GM13977 (cell line): ENCODE data around the gene ADAMTS17.

Experiments
- DNase-seq: peaks from one replicate; pipeline ENCODE4 v3.0.0; 2012; ENCODE audit warnings: low spot score
- CTCF ChIP-seq: IDR thresholded peaks from 2 replicates; pipeline ENCODE4 v1.5.1; 2012; ENCODE audit warnings: mild to moderate bottlenecking, control low read depth; ENCODE audit not compliant: insufficient read depth; ENCODE audit errors: extremely low read depth, missing control alignments
- in situ Hi-C: fragments of 300-500 bp; cut with MboI; formaldehyde crosslinking; loops from one replicate; pipeline ENCODE4 v1.12.0; 2022; ENCODE audit warnings: low sequenced_read_pairs, low pct_unique_long_range_greater_than_20kb, mixed read lengths, inconsistent platforms; ENCODE audit not compliant: unreplicated experiment

The ADAMTS17 gene

GRCh38 chr15:100058458-100058857 lies 283.3 kb downstream of the ADAMTS17 start:
- no peak for TF ChIP-seq CTCF
- DNase-seq, result no peak
- in situ Hi-C loops, result no loop called here

- no peak for DNase-seq
- in situ Hi-C loops, result no loop called here
- TF ChIP-seq CTCF, result no peak
These were observed 284.5 kb downstream of the ADAMTS17 start for GRCh38 chr15:100057281-100057680.

GRCh38 chr15:100056411-100057072 lies 285.2 kb downstream of the ADAMTS17 start:
- DNase-seq, result no peak
- in situ Hi-C loops, result no loop called here
- TF ChIP-seq CTCF, result no peak

GRCh38 chr15:100055821-100056220 lies 286.0 kb downstream of the ADAMTS17 start:
- in situ Hi-C loops, result no loop called here
- no peak for TF ChIP-seq CTCF
- DNase-seq, result no peak

GRCh38 chr15:100054539-100054938 lies 287.2 kb downstream of the ADAMTS17 start:
- no peak for TF ChIP-seq CTCF
- in situ Hi-C loops, result no loop called here
- DNase-seq, result no peak

GRCh38 chr15:100053474-100054121 lies 288.2 kb downstream of the ADAMTS17 start:
- no peak for DNase-seq
- in situ Hi-C loops, result no loop called here
- TF ChIP-seq CTCF, result no peak
